PFSK-1 (cell line): Measurements from ENCODE around the gene GTF2F2.

ENCODE experiments used
- POLR2AphosphoS5 ChIP-seq: IDR thresholded peaks from 2 replicates; pipeline ENCODE4 v1.6.1; 2012; ENCODE audit warnings: low read depth, mild to moderate bottlenecking, control low read depth, low read length, moderate library complexity
- TF ChIP-seq, protein P1 (sequence below), 2 experiments: IDR thresholded peaks; 2 replicates each; pipeline versions ENCODE4 v1.6.1 to v1.8.0; 2011 to 2012; ENCODE audit warnings: low read depth in 2 of 2, low read length in 2 of 2, control low read depth in 1 of 2, inconsistent platforms in 1 of 2, mild to moderate bottlenecking in 1 of 2, moderate library complexity in 1 of 2; ENCODE audit not compliant: insufficient read depth in 1 of 2

DNA sequence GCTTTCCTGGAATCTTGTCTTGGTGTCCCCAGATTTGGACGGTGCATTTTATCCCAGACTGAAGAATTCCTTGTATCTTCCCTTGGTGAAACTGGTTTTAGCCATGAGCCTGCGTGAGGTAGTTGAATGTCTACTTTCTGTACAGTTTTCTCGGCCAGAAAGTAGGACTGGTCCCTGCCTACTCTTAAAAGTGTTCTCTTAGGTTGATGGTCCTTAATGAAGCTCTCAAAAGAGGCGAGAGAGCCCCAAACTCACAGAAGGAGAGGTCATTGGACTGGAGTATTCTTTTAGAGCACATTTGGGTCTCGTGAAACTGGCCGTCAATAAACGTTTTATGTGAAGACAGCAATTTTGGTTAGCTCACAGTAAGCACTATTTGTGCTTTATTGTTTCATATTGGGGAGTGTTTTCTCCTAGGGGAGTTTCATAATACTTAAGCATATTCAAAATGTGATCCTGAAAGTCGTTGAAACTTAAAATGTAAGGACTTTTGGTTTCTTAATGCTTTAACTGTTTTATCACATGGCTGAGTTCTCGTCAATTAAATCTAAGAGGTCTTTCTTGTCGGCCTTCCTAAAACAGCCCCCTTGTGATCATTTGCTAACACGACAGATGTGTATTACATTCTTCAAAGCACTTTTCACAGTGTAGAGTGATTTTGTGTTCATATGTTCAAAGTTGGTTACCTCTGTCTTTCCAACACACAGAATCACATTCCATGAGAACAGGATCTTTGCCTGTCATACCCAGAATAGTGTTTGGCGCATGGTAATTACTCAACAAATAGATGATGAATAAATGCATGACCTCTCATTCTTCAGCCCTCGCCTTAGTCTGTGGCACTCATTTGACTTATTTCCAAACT is 889 bp downstream of the GTF2F2 start:
- TF ChIP-seq POLR2AphosphoS5 = no peak
- TF ChIP-seq, protein P1, sequence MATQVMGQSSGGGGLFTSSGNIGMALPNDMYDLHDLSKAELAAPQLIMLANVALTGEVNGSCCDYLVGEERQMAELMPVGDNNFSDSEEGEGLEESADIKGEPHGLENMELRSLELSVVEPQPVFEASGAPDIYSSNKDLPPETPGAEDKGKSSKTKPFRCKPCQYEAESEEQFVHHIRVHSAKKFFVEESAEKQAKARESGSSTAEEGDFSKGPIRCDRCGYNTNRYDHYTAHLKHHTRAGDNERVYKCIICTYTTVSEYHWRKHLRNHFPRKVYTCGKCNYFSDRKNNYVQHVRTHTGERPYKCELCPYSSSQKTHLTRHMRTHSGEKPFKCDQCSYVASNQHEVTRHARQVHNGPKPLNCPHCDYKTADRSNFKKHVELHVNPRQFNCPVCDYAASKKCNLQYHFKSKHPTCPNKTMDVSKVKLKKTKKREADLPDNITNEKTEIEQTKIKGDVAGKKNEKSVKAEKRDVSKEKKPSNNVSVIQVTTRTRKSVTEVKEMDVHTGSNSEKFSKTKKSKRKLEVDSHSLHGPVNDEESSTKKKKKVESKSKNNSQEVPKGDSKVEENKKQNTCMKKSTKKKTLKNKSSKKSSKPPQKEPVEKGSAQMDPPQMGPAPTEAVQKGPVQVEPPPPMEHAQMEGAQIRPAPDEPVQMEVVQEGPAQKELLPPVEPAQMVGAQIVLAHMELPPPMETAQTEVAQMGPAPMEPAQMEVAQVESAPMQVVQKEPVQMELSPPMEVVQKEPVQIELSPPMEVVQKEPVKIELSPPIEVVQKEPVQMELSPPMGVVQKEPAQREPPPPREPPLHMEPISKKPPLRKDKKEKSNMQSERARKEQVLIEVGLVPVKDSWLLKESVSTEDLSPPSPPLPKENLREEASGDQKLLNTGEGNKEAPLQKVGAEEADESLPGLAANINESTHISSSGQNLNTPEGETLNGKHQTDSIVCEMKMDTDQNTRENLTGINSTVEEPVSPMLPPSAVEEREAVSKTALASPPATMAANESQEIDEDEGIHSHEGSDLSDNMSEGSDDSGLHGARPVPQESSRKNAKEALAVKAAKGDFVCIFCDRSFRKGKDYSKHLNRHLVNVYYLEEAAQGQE (IDR thresholded peaks at IDR 0.05; ENCODE audit: insufficient read depth in 1 of 2, low read depth in 2 of 2, low read length in 2 of 2) = no peak
